MCF 10A (cell line): ENCODE results near the gene NIPAL4. TPM values are rescaled to one million over a fixed set of nuclear protein-coding genes. Genes with fewer than 3 reads are reported as not detected.

Experiments used
- BruUV-seq: library from RNA; stranded (reverse); fragments of 400-500 nt; replicated peaks from 2 replicates; lab custom pipeline; 2021; lab: Mats Ljungman, UMichigan
- CTCF ChIA-PET: fragments of 300-600 bp; sonication (Branson Sonifier 250); formaldehyde crosslinking; extraction: SDS; loops from one replicate; lab custom pipeline; 2021; ENCODE audit warnings: antibody characterized with exemption, inconsistent platforms; lab: Yijun Ruan, JAX
- POLR2A ChIA-PET: fragments of 300-600, 350-650 bp; sonication (Branson Sonifier 250); formaldehyde crosslinking; extraction: SDS; loops from one replicate; lab custom pipeline; 2020; ENCODE audit warnings: antibody characterized with exemption, inconsistent platforms; lab: Yijun Ruan, JAX
- DNase-seq: peaks from one replicate; pipeline ENCODE4 v3.0.0-alpha.2; 2018; ENCODE audit not compliant: unreplicated experiment
- H3K27ac Mint-ChIP-seq: one replicate; pipeline ENCODE4 v1.8.0; 2022; ENCODE audit warnings: mild to moderate bottlenecking, low read depth, mixed read lengths; ENCODE audit not compliant: unreplicated experiment
- H3K27me3 Mint-ChIP-seq: one replicate; pipeline ENCODE4 v1.8.0; 2022; ENCODE audit warnings: mixed read lengths; ENCODE audit not compliant: insufficient read depth, unreplicated experiment
- H3K36me3 Mint-ChIP-seq: one replicate; pipeline ENCODE4 v1.8.0; 2022; ENCODE audit warnings: mild to moderate bottlenecking, moderate library complexity, mixed read lengths; ENCODE audit not compliant: insufficient read depth, unreplicated experiment
- H3K4me1 Mint-ChIP-seq: one replicate; pipeline ENCODE4 v1.8.0; 2022; ENCODE audit warnings: mixed read lengths; ENCODE audit not compliant: insufficient read depth, unreplicated experiment
- H3K4me3 Mint-ChIP-seq: one replicate; pipeline ENCODE4 v1.8.0; 2022; ENCODE audit warnings: mild to moderate bottlenecking, moderate library complexity, mixed read lengths; ENCODE audit not compliant: unreplicated experiment
- H3K9me3 Mint-ChIP-seq: one replicate; pipeline ENCODE4 v1.8.0; 2022; ENCODE audit warnings: mixed read lengths; ENCODE audit not compliant: unreplicated experiment
- CTCF ChIP-seq: fragments of 200-600 bp; IDR thresholded peaks from one replicate; pipeline ENCODE4 v1.8.0; 2022; ENCODE audit warnings: antibody characterized with exemption, mild to moderate bottlenecking; ENCODE audit not compliant: unreplicated experiment
- intact Hi-C: fragments of 100-400 bp; cut with micrococcal nuclease; formaldehyde crosslinking; loops from 2 replicates; pipeline ENCODE4 v1.14.1; 2022
- total RNA-seq: library from RNA; stranded (reverse); gene quantifications from 2 replicates; pipeline ENCODE4 v1.2.3, GENCODE V29; 2022

NIPAL4 gene
- total RNA-seq, 1 experiment from 2014 or later, result 0.40 TPM

- Mint-ChIP-seq H3K4me3 (peak overlapping the region; percentile 63), H3K36me3 (no peaks in the 10 kb centered on the region), H3K27me3 (no peaks in the 10 kb centered on the region), H3K4me1 (peaks cover 38% of the 10 kb centered on the region), H3K9me3 (no peaks in the 10 kb centered on the region), H3K27ac (no peak overlapping the region)
- no TSS peak for BruUV-seq
- peak; percentile 47 for DNase-seq
- no peak for TF ChIP-seq CTCF
- ChIA-PET POLR2A (interaction anchor here (0.6 to 4.2 kb wide), 2 partner anchors 12 to 115 kb away, joined by 3 to 23 read pairs; no protein-coding TSS in a partner anchor), CTCF (interaction anchor here (0.5 to 28.1 kb wide), 9 partner anchors 9 to 282 kb away, joined by 4 to 642 read pairs (median 8); partner anchors contain the start of gene LSM11)
- intact Hi-C loops, result loop anchor here (5.0 kb wide), 1 partner anchor 69 kb away; no protein-coding TSS in a partner anchor
Measured at GRCh38 chr5:157460921-157461792, 1.1 kb downstream of the NIPAL4 start.

- Mint-ChIP-seq H3K36me3 (no peaks in the 10 kb centered on the region), H3K27me3 (no peaks in the 10 kb centered on the region), H3K27ac (peak overlapping the region; percentile 36), H3K4me1 (peaks cover 38% of the 10 kb centered on the region), H3K9me3 (no peaks in the 10 kb centered on the region), H3K4me3 (no peak overlapping the region)
- DNase-seq, result no peak
- BruUV-seq, result no TSS peak
- intact Hi-C loops, result loop anchor here (5.0 kb wide), 1 partner anchor 71 kb away; no protein-coding TSS in a partner anchor
- POLR2A ChIA-PET, result interaction anchor here (0.8 to 4.2 kb wide), 6 partner anchors 14 to 195 kb away, joined by 3 to 23 read pairs (median 3); no protein-coding TSS in a partner anchor
- CTCF ChIA-PET, result interaction anchor here (0.7 to 28.1 kb wide), 9 partner anchors 8 to 280 kb away, joined by 3 to 642 read pairs (median 6); partner anchors contain the start of gene LSM11
- no peak for TF ChIP-seq CTCF
Measured at GRCh38 chr5:157463081-157463480, 3.1 kb downstream of the NIPAL4 start.

- peaks cover 38% of the 10 kb centered on the region for H3K4me1 Mint-ChIP-seq
- H3K36me3 Mint-ChIP-seq, result no peaks in the 10 kb centered on the region
- BruUV-seq, result TSS peak; percentile 64
- ChIA-PET CTCF (interaction anchor here (0.7 to 28.1 kb wide), 12 partner anchors 7 to 298 kb away, joined by 3 to 642 read pairs (median 3); partner anchors contain the start of gene LSM11), POLR2A (interaction anchor here (0.6 to 4.2 kb wide), 15 partner anchors 8 to 321 kb away, joined by 3 to 23 read pairs (median 3); partner anchors contain the start of gene MED7)
- no peaks in the 10 kb centered on the region for H3K27me3 Mint-ChIP-seq
- H3K4me3 Mint-ChIP-seq, result peak overlapping the region; percentile 11
- intact Hi-C loops, result loop anchor here (5.0 kb wide), 1 partner anchor 72 kb away; no protein-coding TSS in a partner anchor
- TF ChIP-seq CTCF, result no peak
- no peaks in the 10 kb centered on the region for H3K9me3 Mint-ChIP-seq
- peak overlapping the region; percentile 69 for H3K27ac Mint-ChIP-seq
- peak; percentile 79 for DNase-seq
Measured at GRCh38 chr5:157463621-157464518, 3.9 kb downstream of the NIPAL4 start.
